ENCODE results near the gene TBX19. TPM values are rescaled to one million over a fixed set of nuclear protein-coding genes. Genes with fewer than 3 reads are reported as not detected.

Gene TBX19
- total RNA-seq, 2 experiments from 2014 or later = 0.40 to 0.56 TPM

- H3K36me3 Mint-ChIP-seq = peaks cover 23% of the 10 kb centered on the region
Measured at GRCh38 chr1:168263130-168263529, 17.5 kb upstream of the TBX19 start.

GRCh38 chr1:168264296-168264695 is 16.4 kb upstream of the TBX19 start:
- H3K9me3 Mint-ChIP-seq = peaks cover 2% of the 10 kb centered on the region
- peaks cover 19% of the 10 kb centered on the region for H3K36me3 Mint-ChIP-seq
- DNase-seq = no peak
- H3K4me3 Mint-ChIP-seq = no peak overlapping the region
- no peak overlapping the region for H3K27ac Mint-ChIP-seq
- H3K4me1 Mint-ChIP-seq = peaks cover 7% of the 10 kb centered on the region
- H3K27me3 Mint-ChIP-seq = no peaks in the 10 kb centered on the region

More at GRCh38 chr1:168263130-168263529, 17.5 kb upstream of the TBX19 start:
- no peak for DNase-seq
- Mint-ChIP-seq H3K4me3 (no peak overlapping the region), H3K4me1 (peaks cover 7% of the 10 kb centered on the region), H3K27ac (no peak overlapping the region), H3K27me3 (no peaks in the 10 kb centered on the region), H3K9me3 (peaks cover 2% of the 10 kb centered on the region)

GRCh38 chr1:168265596-168265995 is 15.1 kb upstream of the TBX19 start:
- no peak for DNase-seq
- peaks cover 2% of the 10 kb centered on the region for H3K9me3 Mint-ChIP-seq
- peaks cover 26% of the 10 kb centered on the region for H3K36me3 Mint-ChIP-seq
- no peak overlapping the region for H3K27ac Mint-ChIP-seq
- H3K4me3 Mint-ChIP-seq = no peak overlapping the region
- peaks cover 4% of the 10 kb centered on the region for H3K4me1 Mint-ChIP-seq
- no peaks in the 10 kb centered on the region for H3K27me3 Mint-ChIP-seq

GRCh38 chr1:168266644-168267186 is 14.0 kb upstream of the TBX19 start:
- H3K4me1 Mint-ChIP-seq = no peaks in the 10 kb centered on the region
- no peak overlapping the region for H3K27ac Mint-ChIP-seq
- H3K27me3 Mint-ChIP-seq = no peaks in the 10 kb centered on the region
- DNase-seq = no peak
- H3K9me3 Mint-ChIP-seq = peaks cover 4% of the 10 kb centered on the region
- H3K4me3 Mint-ChIP-seq = no peak overlapping the region
- peaks cover 26% of the 10 kb centered on the region for H3K36me3 Mint-ChIP-seq

- peaks cover 19% of the 10 kb centered on the region for H3K36me3 Mint-ChIP-seq
- H3K4me3 Mint-ChIP-seq = no peak overlapping the region
Measured at GRCh38 chr1:168271636-168272035, 9.0 kb upstream of the TBX19 start.

GRCh38 chr1:168273575-168273974 is 7.1 kb upstream of the TBX19 start:
- no peaks in the 10 kb centered on the region for H3K27me3 Mint-ChIP-seq

More at GRCh38 chr1:168271636-168272035, 9.0 kb upstream of the TBX19 start:
- no peaks in the 10 kb centered on the region for H3K27me3 Mint-ChIP-seq
- no peak overlapping the region for H3K27ac Mint-ChIP-seq
- peaks cover 3% of the 10 kb centered on the region for H3K4me1 Mint-ChIP-seq
- H3K9me3 Mint-ChIP-seq = peaks cover 8% of the 10 kb centered on the region
- DNase-seq = no peak

GRCh38 chr1:168279253-168279652 is 1.4 kb upstream of the TBX19 start:
- Mint-ChIP-seq H3K4me1 (no peaks in the 10 kb centered on the region), H3K27ac (no peak overlapping the region), H3K36me3 (peaks cover 18% of the 10 kb centered on the region), H3K27me3 (no peaks in the 10 kb centered on the region), H3K9me3 (peaks cover 9% of the 10 kb centered on the region), H3K4me3 (no peak overlapping the region)
- DNase-seq = no peak

More at GRCh38 chr1:168273575-168273974, 7.1 kb upstream of the TBX19 start:
- no peak overlapping the region for H3K27ac Mint-ChIP-seq
- H3K36me3 Mint-ChIP-seq = peaks cover 25% of the 10 kb centered on the region
- DNase-seq = no peak
- H3K4me3 Mint-ChIP-seq = no peak overlapping the region
- H3K9me3 Mint-ChIP-seq = peaks cover 14% of the 10 kb centered on the region
- peaks cover 3% of the 10 kb centered on the region for H3K4me1 Mint-ChIP-seq

GRCh38 chr1:168281603-168282325 is 1.1 kb downstream of the TBX19 start:
- Mint-ChIP-seq H3K4me3 (no peak overlapping the region), H3K4me1 (peaks cover 9% of the 10 kb centered on the region), H3K9me3 (peaks cover 6% of the 10 kb centered on the region)

GRCh38 chr1:168285521-168285790 is 4.8 kb downstream of the TBX19 start:
- Mint-ChIP-seq H3K4me1 (peaks cover 17% of the 10 kb centered on the region), H3K9me3 (no peaks in the 10 kb centered on the region), H3K36me3 (peaks cover 12% of the 10 kb centered on the region), H3K27me3 (no peaks in the 10 kb centered on the region), H3K27ac (no peak overlapping the region), H3K4me3 (no peak overlapping the region)
- DNase-seq = no peak

More at GRCh38 chr1:168281603-168282325, 1.1 kb downstream of the TBX19 start:
- Mint-ChIP-seq H3K27ac (no peak overlapping the region), H3K27me3 (no peaks in the 10 kb centered on the region), H3K36me3 (peaks cover 15% of the 10 kb centered on the region)
- DNase-seq = no peak

- no peaks in the 10 kb centered on the region for H3K9me3 Mint-ChIP-seq
- no peak overlapping the region for H3K27ac Mint-ChIP-seq
- H3K27me3 Mint-ChIP-seq = no peaks in the 10 kb centered on the region
- DNase-seq = no peak
- peaks cover 8% of the 10 kb centered on the region for H3K36me3 Mint-ChIP-seq
- no peak overlapping the region for H3K4me3 Mint-ChIP-seq
- H3K4me1 Mint-ChIP-seq = peaks cover 17% of the 10 kb centered on the region
Measured at GRCh38 chr1:168285971-168286927, 5.6 kb downstream of the TBX19 start.

- no peaks in the 10 kb centered on the region for H3K27me3 Mint-ChIP-seq
- no peak overlapping the region for H3K4me3 Mint-ChIP-seq
- H3K36me3 Mint-ChIP-seq = peaks cover 6% of the 10 kb centered on the region
- no peak for DNase-seq
- H3K4me1 Mint-ChIP-seq = peaks cover 17% of the 10 kb centered on the region
- no peaks in the 10 kb centered on the region for H3K9me3 Mint-ChIP-seq
- no peak overlapping the region for H3K27ac Mint-ChIP-seq
Measured at GRCh38 chr1:168287237-168287664, 6.6 kb downstream of the TBX19 start.

- H3K36me3 Mint-ChIP-seq = peaks cover 5% of the 10 kb centered on the region
- H3K4me3 Mint-ChIP-seq = no peak overlapping the region
- peaks cover 17% of the 10 kb centered on the region for H3K4me1 Mint-ChIP-seq
- H3K27me3 Mint-ChIP-seq = no peaks in the 10 kb centered on the region
- no peak overlapping the region for H3K27ac Mint-ChIP-seq
- DNase-seq = no peak
- no peaks in the 10 kb centered on the region for H3K9me3 Mint-ChIP-seq
Measured at GRCh38 chr1:168288311-168289052, 7.8 kb downstream of the TBX19 start.

GRCh38 chr1:168291222-168291837 is 10.7 kb downstream of the TBX19 start:
- H3K4me1 Mint-ChIP-seq = peaks cover 8% of the 10 kb centered on the region
- H3K36me3 Mint-ChIP-seq = peaks cover 2% of the 10 kb centered on the region
- H3K9me3 Mint-ChIP-seq = no peaks in the 10 kb centered on the region
- no peaks in the 10 kb centered on the region for H3K27me3 Mint-ChIP-seq
- no peak overlapping the region for H3K27ac Mint-ChIP-seq
- DNase-seq = no peak
- H3K4me3 Mint-ChIP-seq = no peak overlapping the region

GRCh38 chr1:168293356-168293755 is 12.7 kb downstream of the TBX19 start:
- H3K27me3 Mint-ChIP-seq = no peaks in the 10 kb centered on the region
- DNase-seq = no peak
- H3K4me1 Mint-ChIP-seq = no peaks in the 10 kb centered on the region
- no peaks in the 10 kb centered on the region for H3K36me3 Mint-ChIP-seq
- H3K27ac Mint-ChIP-seq = no peak overlapping the region
- H3K9me3 Mint-ChIP-seq = no peaks in the 10 kb centered on the region
- no peak overlapping the region for H3K4me3 Mint-ChIP-seq

Measured in activated naive CD8-positive, alpha-beta T cell treated with anti-CD3 and anti-CD28 coated beads for 36 hours (primary cell).